Trophoblast cell (in vitro differentiated cells and primary cell): ENCODE results near the gene BCAT1.
"Not testable (repeated sequence)": the region's sequence is repeated elsewhere in the genome, so short reads cannot be mapped to it uniquely, and the experiment has no call there.

Experiments
- DNase-seq, 2 donors: peaks; one replicate each; pipeline ENCODE4 v3.0.0-alpha.2; 2016
- H2AFZ ChIP-seq: 2 replicates; pipeline ENCODE4 v1.6.1; 2013; ENCODE audit warnings: low read length, moderate library complexity, mild to moderate bottlenecking; ENCODE audit not compliant: insufficient read depth, poor library complexity
- H2AK5ac ChIP-seq: 2 replicates; pipeline ENCODE4 v1.6.1; 2013; ENCODE audit warnings: mild to moderate bottlenecking, low read length
- H2BK120ac ChIP-seq: 2 replicates; pipeline ENCODE4 v1.6.1; 2013; ENCODE audit warnings: low read length, mild to moderate bottlenecking, moderate library complexity; ENCODE audit not compliant: insufficient read depth, poor library complexity
- H2BK12ac ChIP-seq: 2 replicates; pipeline ENCODE4 v1.6.1; 2013; ENCODE audit warnings: mild to moderate bottlenecking, low read length, moderate library complexity
- H2BK5ac ChIP-seq: 2 replicates; pipeline ENCODE4 v1.6.1; 2013; ENCODE audit warnings: low read length, low read depth, moderate library complexity, mild to moderate bottlenecking; ENCODE audit not compliant: poor library complexity
- H3K14ac ChIP-seq: 2 replicates; pipeline ENCODE4 v1.6.1; 2013; ENCODE audit warnings: mild to moderate bottlenecking, low read length
- H3K18ac ChIP-seq: 2 replicates; pipeline ENCODE4 v1.6.1; 2013; ENCODE audit warnings: mild to moderate bottlenecking, low read length
- H3K23ac ChIP-seq: 2 replicates; pipeline ENCODE4 v1.6.1; 2013; ENCODE audit warnings: low read length
- H3K27ac ChIP-seq: 2 replicates; pipeline ENCODE4 v1.5.1; 2013; ENCODE audit warnings: low read depth, mild to moderate bottlenecking, inconsistent platforms, low read length, moderate library complexity
- H3K27me3 ChIP-seq: 2 replicates; pipeline ENCODE4 v1.6.1; 2013; ENCODE audit warnings: inconsistent platforms, mild to moderate bottlenecking, low read length, moderate library complexity; ENCODE audit not compliant: insufficient read depth
- H3K36me3 ChIP-seq, 2 experiments: 1 replicate in 1 of 2; 2 replicates in 1 of 2; pipeline ENCODE4 v1.6.1; 2013; ENCODE audit warnings: low read length in 2 of 2, mild to moderate bottlenecking in 2 of 2, moderate library complexity in 1 of 2; ENCODE audit not compliant: insufficient read depth in 2 of 2, control insufficient read depth in 1 of 2
- H3K4ac ChIP-seq: 2 replicates; pipeline ENCODE4 v1.6.1; 2013; ENCODE audit warnings: low read depth, mild to moderate bottlenecking, low read length, moderate library complexity
- H3K4me1 ChIP-seq, 2 experiments: 1 replicate in 1 of 2; 2 replicates in 1 of 2; pipeline ENCODE4 v1.6.1; 2013; ENCODE audit warnings: low read length in 2 of 2, mild to moderate bottlenecking in 2 of 2, moderate library complexity in 1 of 2; ENCODE audit not compliant: insufficient read depth in 2 of 2, control insufficient read depth in 1 of 2
- H3K4me2 ChIP-seq: 2 replicates; pipeline ENCODE4 v1.6.1; 2013; ENCODE audit warnings: inconsistent platforms, mild to moderate bottlenecking, low read length, moderate library complexity
- H3K4me3 ChIP-seq: 2 replicates; pipeline ENCODE4 v1.5.1; 2013; ENCODE audit warnings: mild to moderate bottlenecking, low read depth, low read length, inconsistent platforms
- H3K79me1 ChIP-seq: one replicate; pipeline ENCODE4 v1.6.1; 2013; ENCODE audit warnings: low read length
- H3K79me2 ChIP-seq: 2 replicates; pipeline ENCODE4 v1.6.1; 2013; ENCODE audit warnings: low read length, mild to moderate bottlenecking; ENCODE audit not compliant: control insufficient read depth, insufficient read depth, poor library complexity
- H3K9ac ChIP-seq: 2 replicates; pipeline ENCODE4 v1.6.1; 2013; ENCODE audit warnings: mild to moderate bottlenecking, low read length
- H3K9me3 ChIP-seq: 2 replicates; pipeline ENCODE4 v1.6.1; 2013; ENCODE audit warnings: low read depth, mild to moderate bottlenecking, control low read depth, inconsistent platforms, low read length; ENCODE audit not compliant: insufficient read depth
- H4K12ac ChIP-seq: 2 replicates; pipeline ENCODE4 v1.6.1; 2013; ENCODE audit warnings: low read depth, mild to moderate bottlenecking, low read length, moderate library complexity
- H4K8ac ChIP-seq: 2 replicates; pipeline ENCODE4 v1.6.1; 2013; ENCODE audit warnings: low read depth, mild to moderate bottlenecking, low read length, moderate library complexity
- H4K91ac ChIP-seq: one replicate; pipeline ENCODE4 v1.6.1; 2013; ENCODE audit warnings: low read depth, mild to moderate bottlenecking, low read length, moderate library complexity
- WGBS: extraction: QIAGEN DNeasy Blood & Tissue Kit; methylation state at CpG from one replicate; pipeline ENCODE4 v1.1.7; 2013; ENCODE audit warnings: missing lambda C conversion rate; ENCODE audit not compliant: insufficient read length, insufficient coverage; ENCODE audit errors: extremely low coverage; 5-methylcytosine and 5-hydroxymethylcytosine counted together

The BCAT1 gene

DNA sequence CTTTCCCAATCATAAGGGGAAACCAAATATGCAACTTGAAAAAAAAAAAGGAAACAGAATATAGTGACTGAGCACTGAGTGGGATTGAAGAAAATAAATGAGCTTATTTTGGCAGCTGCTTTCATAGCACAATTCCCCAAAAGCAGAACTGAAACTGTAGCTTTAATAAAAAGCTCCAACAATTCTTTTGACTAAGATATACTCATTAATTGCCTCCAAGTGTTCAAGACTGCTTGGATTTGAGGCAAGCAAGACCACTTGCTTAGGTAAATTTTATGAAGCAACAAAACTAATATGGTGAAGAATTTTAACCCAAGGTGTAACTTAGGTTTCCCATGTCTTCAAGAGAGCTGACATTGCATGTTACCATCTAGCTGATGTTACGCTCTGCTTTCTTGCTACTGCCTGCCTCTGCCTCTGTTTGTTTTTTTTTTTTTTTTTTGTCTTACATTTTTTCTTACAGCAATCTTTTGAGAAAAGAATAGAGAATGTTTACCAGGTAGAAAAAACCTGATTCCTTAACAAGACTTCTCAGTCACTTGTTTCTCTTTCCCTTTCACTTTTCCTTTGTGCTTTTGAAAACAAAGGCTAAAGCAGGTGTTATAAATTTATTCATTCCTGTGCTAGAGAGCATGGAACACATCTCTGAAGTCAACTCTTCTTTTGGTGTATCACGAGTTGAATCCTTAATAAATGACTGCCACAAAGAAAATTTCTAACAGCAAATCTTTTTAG is 134.4 kb downstream of the BCAT1 start:
- Histone ChIP-seq H3K4me2 (no peak overlapping the region), H3K27ac (no peak overlapping the region), H3K18ac (no peak overlapping the region), H2BK12ac (no peak overlapping the region), H2BK5ac (no peak overlapping the region), H3K79me1 (no peaks in the 10 kb centered on the region), H3K4ac (no peak overlapping the region), H3K36me3 (peaks cover 2 to 7% of the 10 kb centered on the region in 2 experiments), H4K91ac (no peak overlapping the region), H2AFZ (no peak overlapping the region), H3K9me3 (no peaks in the 10 kb centered on the region), H2BK120ac (no peak overlapping the region), H3K4me1 (no peaks in the 10 kb centered on the region), H4K8ac (no peak overlapping the region), H3K27me3 (no peaks in the 10 kb centered on the region), H4K12ac (no peak overlapping the region), H3K9ac (no peak overlapping the region), H2AK5ac (no peak overlapping the region), H3K14ac (no peak overlapping the region), H3K4me3 (no peak overlapping the region), H3K23ac (no peak overlapping the region), H3K79me2 (no peaks in the 10 kb centered on the region)
- DNase-seq = peak in 1 of 2 donors; percentile 12
- no CpG with 5 or more reads among the region's 2 CpGs for WGBS

DNA sequence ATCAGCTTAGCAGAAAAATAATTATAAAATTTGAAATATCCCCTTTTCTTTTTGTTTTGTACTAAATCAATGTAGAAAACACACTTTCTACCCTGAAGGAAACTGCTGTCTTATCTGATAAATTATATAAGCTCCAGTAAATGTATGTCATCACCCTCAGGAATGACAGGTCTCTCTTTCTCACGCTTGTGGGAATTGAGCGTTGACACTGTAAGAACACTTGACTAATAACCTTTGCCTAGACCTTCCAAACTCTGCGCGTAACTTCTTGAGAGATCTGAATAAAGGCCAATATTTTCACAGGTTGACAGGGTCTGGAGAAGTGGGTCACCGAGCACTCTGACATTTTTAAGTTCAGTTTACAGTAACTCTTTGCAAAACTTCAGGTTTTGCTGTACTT is 138.5 kb downstream of the BCAT1 start:
- no peak overlapping the region for H3K4ac ChIP-seq
- H2BK5ac ChIP-seq = no peak overlapping the region
- no peak overlapping the region for H2AFZ ChIP-seq
- H3K27me3 ChIP-seq = no peaks in the 10 kb centered on the region
- DNase-seq = peak in 1 of 2 donors; percentile 55
- no peak overlapping the region for H4K12ac ChIP-seq
- H3K4me2 ChIP-seq = no peak overlapping the region
- H3K9me3 ChIP-seq = no peaks in the 10 kb centered on the region
- no CpG with 5 or more reads among the region's 5 CpGs for WGBS
- no peaks in the 10 kb centered on the region for H3K79me2 ChIP-seq
- H3K14ac ChIP-seq = no peak overlapping the region
- H3K18ac ChIP-seq = no peak overlapping the region
- H3K23ac ChIP-seq = no peak overlapping the region
- no peak overlapping the region for H3K4me3 ChIP-seq
- H3K9ac ChIP-seq = no peak overlapping the region
- H2BK120ac ChIP-seq = no peak overlapping the region
- no peak overlapping the region for H4K8ac ChIP-seq
- H3K79me1 ChIP-seq = no peaks in the 10 kb centered on the region
- no peaks in the 10 kb centered on the region for H3K36me3 ChIP-seq
- H4K91ac ChIP-seq = no peak overlapping the region
- H2AK5ac ChIP-seq = no peak overlapping the region
- no peak overlapping the region for H2BK12ac ChIP-seq
- H3K27ac ChIP-seq = no peak overlapping the region
- no peaks in the 10 kb centered on the region for H3K4me1 ChIP-seq

- not testable (repeated sequence) for H4K8ac ChIP-seq, H3K14ac ChIP-seq, H4K91ac ChIP-seq, H3K4me2 ChIP-seq, H3K9ac ChIP-seq, H2BK120ac ChIP-seq, H3K4me3 ChIP-seq, H3K36me3 ChIP-seq, H3K4ac ChIP-seq, H3K27ac ChIP-seq, H2AK5ac ChIP-seq, H3K79me2 ChIP-seq, H3K4me1 ChIP-seq, H2BK12ac ChIP-seq, H4K12ac ChIP-seq, H3K18ac ChIP-seq, H3K9me3 ChIP-seq, H3K79me1 ChIP-seq, H3K27me3 ChIP-seq, H2AFZ ChIP-seq, DNase-seq, H3K23ac ChIP-seq, H2BK5ac ChIP-seq
- no CpG with 5 or more reads among the region's 1 CpG for WGBS
Measured at GRCh38 chr12:24809306-24809705, 139.6 kb downstream of the BCAT1 start.

DNA sequence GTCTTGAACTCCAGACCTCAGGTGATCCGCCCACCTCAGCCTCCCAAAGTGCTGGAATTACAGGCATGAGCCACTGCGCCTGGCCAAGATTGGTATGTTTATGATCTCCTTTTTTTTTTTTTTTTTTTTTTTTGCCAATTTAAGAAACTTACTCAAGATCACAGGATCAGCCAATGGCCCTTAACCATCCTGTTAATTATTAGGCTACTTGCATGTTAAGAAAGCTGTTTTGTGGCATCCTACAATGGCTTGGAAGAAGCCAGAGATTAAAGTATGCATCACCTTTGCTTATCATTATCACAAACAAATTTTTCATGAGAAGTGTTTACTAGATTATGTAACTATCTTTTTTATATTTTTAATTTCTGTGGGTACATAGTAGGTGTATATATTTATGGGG is 140.2 kb downstream of the BCAT1 start:
- Histone ChIP-seq H4K12ac (no peak overlapping the region), H3K79me2 (no peaks in the 10 kb centered on the region), H3K23ac (no peak overlapping the region), H3K27me3 (no peaks in the 10 kb centered on the region), H3K18ac (no peak overlapping the region), H3K9ac (no peak overlapping the region), H2BK12ac (no peak overlapping the region), H3K4ac (no peak overlapping the region), H2AFZ (no peak overlapping the region), H3K79me1 (no peaks in the 10 kb centered on the region), H3K4me3 (no peak overlapping the region), H3K9me3 (no peaks in the 10 kb centered on the region), H2BK5ac (no peak overlapping the region), H3K27ac (no peak overlapping the region), H3K36me3 (no peaks in the 10 kb centered on the region), H4K8ac (no peak overlapping the region), H2AK5ac (no peak overlapping the region), H4K91ac (no peak overlapping the region), H2BK120ac (no peak overlapping the region), H3K4me1 (no peaks in the 10 kb centered on the region), H3K14ac (no peak overlapping the region), H3K4me2 (no peak overlapping the region)
- DNase-seq = no peak
- no CpG with 5 or more reads among the region's 2 CpGs for WGBS
